ENCODE results near the gene MB.
A peak's percentile ranks its signal among the peaks of the same experiment; 100 is the strongest.

Gene MB

GRCh38 chr22:35614404-35614803 is 2.7 kb downstream of the MB start:
- DNase-seq, result no peak

DNA sequence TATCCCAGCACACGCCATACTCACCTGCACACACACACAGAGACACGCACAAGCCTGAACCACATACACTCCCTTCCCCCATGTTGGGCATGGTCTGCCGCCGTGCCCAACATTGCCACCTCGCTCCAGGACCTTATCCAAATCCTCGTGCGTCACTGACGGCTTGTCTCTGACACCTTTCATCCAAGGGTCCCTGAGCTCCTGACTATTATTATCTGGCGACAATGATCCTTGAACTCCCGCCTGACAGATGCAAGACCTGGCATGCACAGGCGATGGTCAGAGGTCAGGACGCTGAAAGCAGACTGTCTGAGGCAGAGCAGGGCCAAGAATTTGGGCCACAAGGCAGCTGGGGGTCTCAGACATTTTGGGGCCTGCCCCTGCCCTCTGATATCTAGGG is 4.2 kb downstream of the MB start:
- DNase-seq, result no peak

DNA sequence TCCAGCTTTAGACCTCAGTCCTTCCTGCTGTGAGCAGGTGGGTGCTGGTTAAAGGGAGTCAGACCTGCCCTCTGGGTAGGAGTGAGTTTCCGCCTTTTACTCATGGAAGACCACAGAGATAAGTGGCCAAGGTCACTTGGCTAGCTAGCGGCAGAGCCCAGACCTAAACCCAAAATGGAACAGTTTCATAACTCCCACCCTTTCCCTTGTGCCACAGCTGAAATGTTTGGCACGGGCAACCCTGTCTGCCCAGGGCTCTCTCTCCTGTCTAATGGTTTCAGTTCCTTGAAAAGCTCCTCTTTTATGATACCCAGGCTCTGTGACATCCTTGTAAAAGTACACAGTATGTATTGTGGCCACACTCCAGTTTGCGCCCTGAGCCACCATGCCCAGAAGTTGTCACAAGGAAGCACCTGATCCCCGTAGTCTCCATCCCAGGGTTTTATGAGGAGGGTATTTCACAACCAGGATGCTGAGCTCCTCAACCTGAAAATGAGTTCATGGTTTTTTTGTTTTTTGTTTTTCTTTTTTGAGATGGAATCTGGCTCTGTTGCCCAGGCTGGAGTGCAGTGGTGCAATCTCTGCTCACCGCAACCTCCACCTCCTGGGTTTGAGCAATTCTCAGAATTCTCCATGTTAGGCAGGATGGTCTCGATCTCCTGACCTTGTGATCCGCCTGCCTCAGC is 5.1 kb downstream of the MB start:
- DNase-seq, result no peak

DNA sequence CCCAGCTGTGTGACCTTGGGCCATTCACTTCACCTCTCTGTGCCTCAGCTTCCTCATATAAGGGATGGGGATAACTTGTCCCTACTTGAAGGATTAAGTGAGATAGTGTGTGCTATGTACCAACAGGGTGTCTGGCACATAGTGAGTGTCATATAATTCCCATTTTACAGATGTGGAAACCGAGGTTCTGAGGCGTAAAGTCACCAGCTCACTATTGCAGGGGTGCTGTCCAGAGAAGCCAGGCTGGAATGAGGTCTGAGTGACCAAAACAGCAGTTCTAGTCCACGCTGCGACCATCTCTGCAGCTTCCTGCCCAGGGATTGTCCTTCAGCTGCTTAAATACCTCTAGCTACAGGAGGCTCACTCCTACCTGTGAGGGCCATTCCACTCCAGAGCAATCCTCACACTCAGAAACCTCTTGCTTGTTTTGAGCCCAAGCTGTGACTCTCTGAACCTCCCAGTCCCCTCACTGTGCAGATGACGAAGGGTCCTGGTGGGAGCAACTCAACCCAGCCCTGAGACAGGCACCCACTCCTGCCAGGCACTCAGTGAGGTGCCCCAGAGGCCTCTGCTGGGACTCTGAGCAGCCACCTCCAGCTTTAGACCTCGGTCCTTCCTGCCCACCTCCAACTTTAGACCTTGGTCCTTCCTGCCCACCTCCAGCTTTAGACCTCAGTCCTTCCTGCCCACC is 5.8 kb downstream of the MB start:
- DNase-seq, result no peak

GRCh38 chr22:35610741-35611140 is 6.4 kb downstream of the MB start:
- no peak for DNase-seq

DNA sequence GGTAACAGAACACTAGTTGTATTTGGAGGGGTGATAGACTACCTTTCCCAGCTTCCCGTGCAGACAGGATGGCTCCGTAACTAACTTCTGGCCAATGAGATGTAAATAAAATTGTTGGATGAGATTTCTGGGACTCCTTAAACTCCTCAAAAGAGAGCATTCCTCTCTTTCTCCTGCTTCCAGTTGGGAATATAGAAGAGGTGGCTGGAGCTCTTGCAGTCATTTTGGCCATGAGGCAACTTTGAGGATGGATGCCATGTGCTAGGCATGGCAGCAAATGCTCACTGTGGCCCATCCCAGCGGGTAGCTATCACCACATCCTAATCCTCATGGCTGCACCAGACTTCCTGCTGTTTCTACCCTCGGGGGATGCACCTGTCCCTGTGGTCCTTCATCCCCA is 7.4 kb downstream of the MB start:
- DNase-seq, result no peak

DNA sequence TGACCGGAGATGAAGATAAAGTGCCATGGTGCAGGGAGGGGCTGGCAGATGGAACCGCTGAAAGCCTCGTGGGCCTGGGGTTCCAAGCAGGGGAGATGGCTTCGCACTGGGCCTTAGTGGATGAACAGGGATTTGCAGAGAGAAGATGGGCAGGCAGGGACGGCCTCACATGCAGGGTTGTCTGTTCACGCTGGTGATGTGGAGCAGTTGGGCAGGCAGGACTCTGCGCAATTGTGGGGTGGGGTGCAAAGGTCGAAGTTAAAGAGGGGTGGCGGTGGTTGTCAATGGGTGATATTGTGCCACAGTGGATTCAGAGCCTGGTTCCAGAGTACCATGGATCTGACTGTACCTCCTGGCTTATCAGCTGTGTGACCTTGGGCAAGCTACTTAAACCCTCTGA is 7.9 kb downstream of the MB start:
- no peak for DNase-seq

GRCh38 chr22:35608088-35608487 is 9.0 kb downstream of the MB start:
- no peak for DNase-seq

DNA sequence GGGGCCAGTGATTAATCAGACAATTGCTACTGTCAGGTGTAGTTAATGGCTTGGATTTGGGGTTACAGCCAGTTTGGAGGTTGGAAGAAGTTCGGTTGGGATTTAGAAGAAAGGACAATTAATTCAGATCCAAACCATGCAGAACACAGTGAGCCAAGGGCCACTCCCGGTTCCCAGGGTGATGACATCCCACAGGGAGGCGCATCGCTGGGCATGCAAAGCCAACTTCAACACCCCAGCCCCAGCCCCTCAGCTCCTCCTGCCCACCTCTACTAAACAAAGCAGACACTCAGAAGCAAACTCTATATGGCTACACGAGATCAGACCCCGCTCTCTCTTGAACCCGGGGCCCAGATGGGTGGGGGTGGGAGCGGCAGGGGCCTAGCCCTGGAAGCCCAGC is 10.2 kb downstream of the MB start:
- no peak for DNase-seq

DNA sequence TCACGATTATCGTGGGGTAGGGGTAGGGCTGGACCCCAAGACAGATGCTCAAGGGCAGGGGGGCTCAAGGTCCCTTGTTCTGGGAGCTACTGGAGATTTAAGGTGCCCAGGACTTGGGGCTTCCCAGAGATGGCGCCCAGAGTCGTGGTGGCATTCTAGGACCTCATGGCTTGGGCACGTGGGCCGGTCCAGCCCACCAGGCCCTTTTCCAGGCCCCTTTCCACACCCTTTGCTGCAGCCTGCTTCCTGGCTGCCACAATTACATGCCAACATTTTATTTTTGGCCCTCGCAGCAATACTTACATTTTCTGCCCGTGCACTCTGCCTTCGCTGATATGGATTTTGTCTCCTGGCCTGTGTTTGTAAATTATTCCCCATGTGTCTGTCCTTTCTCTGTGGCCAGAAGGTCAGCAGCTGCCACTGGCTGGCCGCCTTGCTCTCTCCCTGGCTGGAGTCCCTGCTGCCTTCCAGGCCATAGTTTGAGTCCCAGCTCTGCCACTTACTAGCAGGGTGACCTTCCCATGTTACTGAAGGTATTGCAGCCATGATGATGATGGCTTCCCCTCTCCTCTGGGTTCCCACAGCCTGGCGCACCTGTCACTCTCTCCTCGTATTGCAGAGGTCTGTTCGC is 11.2 kb downstream of the MB start:
- DNase-seq, result no peak

GRCh38 chr22:35605369-35605680 is 11.8 kb downstream of the MB start:
- no peak for DNase-seq

GRCh38 chr22:35604621-35605368 is 12.3 kb downstream of the MB start:
- peak; percentile 15 for DNase-seq

DNA sequence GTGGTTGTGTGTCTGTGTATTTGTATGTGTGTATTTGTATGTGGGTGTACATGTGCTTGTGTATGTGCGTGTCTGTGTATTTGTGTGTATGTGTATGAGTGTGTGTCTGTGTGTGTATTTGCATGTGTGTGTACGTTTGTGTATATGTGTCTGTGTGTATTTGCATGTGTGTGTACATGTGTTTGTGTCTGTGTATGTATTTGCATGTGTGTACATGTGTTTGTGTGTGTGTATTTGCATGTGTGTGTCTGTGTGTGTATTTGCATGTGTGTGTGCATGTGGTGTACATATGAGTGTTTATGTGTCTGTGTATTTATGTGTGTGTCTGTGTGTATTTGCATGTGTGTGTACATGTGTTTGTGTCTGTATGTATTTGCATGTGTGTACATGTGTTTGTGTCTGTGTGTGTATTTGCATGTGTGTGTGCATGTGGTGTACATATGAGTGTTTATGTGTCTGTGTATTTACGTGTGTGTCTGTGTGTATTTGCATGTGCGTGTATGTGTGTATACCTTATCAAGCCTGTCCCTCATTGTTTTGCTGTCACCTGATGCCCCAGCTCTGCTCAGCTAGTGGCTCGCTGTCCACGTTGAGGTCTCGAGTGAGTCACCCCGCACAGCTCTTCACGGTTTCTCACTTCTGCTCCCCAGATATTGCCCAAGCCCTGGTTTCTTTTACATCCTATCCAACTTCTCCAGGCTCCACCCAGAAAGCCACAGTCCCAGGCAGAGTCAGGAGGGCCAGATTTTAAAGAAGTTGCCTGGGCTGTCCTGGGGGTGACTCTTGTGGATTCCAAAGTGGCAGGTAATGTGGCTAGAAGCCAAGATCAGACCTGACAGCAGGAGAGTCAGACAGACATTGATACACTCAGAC is 15.2 kb downstream of the MB start:
- no peak for DNase-seq

DNA sequence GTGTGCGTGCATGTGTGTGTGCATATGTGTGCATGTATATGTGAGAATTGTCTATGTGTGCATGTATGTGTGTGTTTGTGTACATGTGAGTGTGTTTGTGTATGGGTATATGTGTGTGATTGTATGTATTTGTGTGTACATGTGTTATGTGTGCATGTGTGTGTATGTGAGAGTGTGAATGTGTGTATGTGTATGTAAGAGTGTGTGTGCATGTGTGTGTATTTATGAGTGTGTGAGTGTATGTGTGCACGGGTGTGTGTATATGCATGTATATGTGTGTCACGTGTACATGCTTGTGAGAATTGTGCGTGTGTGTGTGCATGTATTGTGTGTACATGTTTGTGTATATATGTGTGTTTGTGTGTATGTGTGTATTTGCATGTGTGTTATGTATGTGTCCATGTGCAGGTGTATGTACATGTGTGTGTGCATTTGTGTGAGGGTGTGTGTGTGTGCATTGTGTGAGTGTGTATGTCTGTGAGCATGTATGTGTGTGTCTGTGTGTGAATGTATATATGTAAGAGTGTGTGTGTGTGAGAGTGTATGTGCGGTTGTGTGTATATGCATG is 16.0 kb downstream of the MB start:
- no peak for DNase-seq

- no peak for DNase-seq
Measured at GRCh38 chr22:35600476-35600875, 16.7 kb downstream of the MB start.

DNA sequence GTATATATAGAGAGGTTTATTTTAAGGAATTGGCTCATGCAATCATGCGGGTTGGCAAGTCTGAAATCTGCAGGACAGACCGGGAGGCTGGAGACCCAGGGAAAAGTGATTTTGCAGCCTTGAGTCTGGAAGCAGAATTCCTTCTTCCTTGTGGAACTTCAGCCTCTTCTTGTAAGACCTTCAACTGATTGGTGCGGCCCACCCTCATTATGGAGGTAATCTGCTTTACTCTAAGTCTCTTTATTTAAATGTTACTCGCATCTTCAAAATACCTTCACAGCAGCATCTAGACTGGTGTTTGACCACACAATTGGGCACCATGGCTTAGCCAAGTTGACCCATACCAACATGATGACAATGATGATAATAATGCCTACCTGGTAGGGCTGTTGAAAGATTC is 17.8 kb downstream of the MB start:
- DNase-seq, result no peak

DNA sequence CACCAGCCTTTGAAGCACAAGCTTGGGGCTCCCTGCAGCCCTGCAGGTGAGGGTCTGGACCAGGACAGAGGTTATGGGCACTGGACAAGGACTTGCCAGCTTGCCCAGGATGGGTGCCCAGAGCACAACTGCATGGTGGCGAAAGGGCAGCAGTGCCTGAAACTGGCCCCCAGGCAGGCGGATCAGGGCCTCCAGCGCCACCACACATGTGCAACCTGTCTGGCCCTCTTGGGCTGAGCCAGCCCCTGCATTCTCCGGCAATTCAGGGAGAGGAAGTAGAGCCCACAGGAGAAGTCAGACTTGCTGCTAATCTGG is 18.8 kb downstream of the MB start:
- DNase-seq, result no peak

GRCh38 chr22:35597692-35598395 is 19.3 kb downstream of the MB start:
- no peak for DNase-seq

DNA sequence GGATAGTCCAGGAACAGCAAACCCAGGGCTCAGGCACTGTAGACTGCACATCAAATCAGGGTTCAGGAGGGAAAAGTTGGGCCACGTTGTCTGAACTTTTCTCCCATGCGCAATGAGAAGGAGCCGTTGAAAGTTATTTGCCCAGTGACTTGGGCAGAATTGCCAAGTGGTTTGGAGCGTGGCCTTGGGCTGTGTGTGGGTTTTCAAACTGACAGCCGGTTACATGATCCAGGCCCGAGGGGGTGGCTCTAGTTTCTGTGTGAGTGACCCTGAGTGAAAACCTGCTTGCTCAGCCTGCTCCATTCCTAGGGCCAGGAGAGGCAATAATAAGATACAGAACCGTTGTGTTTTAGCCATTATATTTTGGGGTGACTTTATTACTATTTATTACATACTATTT is 20.3 kb downstream of the MB start:
- no peak for DNase-seq

GRCh38 chr22:35594686-35595085 is 22.4 kb downstream of the MB start:
- no peak for DNase-seq

- DNase-seq, result no peak
Measured at GRCh38 chr22:35593891-35594470, 23.1 kb downstream of the MB start.
